Activated B cell treated with CpG ODN at 0.5 μM for 24 hours (primary cell): ENCODE results near the gene TSPAN11. TPM values are rescaled to one million over a fixed set of nuclear protein-coding genes. Genes with fewer than 3 reads are reported as not detected.

Source experiments
- ATAC-seq: fragments of 200-7000 bp; cut with Tn5 transposase; one replicate; pipeline ENCODE4 v1.10.0; 2021; ENCODE audit warnings: low read depth, mild to moderate bottlenecking, moderate library complexity
- CTCF ChIA-PET: fragments of 350-600 bp; sonication (Branson Sonifier 250); formaldehyde crosslinking; loops from one replicate; lab custom pipeline; 2021; ENCODE audit warnings: antibody characterized with exemption; lab: Charles Lee
- POLR2A ChIA-PET: fragments of 350-600 bp; sonication (Branson Sonifier 250); formaldehyde crosslinking; loops from one replicate; lab custom pipeline; 2021; ENCODE audit warnings: antibody characterized with exemption; lab: Charles Lee
- DNase-seq: peaks from one replicate; pipeline ENCODE4 v3.0.0; 2022
- H3K27ac Mint-ChIP-seq: one replicate; pipeline ENCODE4 v1.8.0; 2020; ENCODE audit warnings: mixed read lengths
- H3K27me3 Mint-ChIP-seq: one replicate; pipeline ENCODE4 v1.8.0; 2021; ENCODE audit warnings: mixed read lengths
- H3K36me3 Mint-ChIP-seq: one replicate; pipeline ENCODE4 v1.8.0; 2021; ENCODE audit warnings: low read depth, mixed read lengths
- H3K4me1 Mint-ChIP-seq: one replicate; pipeline ENCODE4 v1.8.0; 2021; ENCODE audit warnings: mixed read lengths
- H3K4me3 Mint-ChIP-seq: one replicate; pipeline ENCODE4 v1.8.0; 2020; ENCODE audit warnings: mild to moderate bottlenecking, mixed read lengths
- H3K9me3 Mint-ChIP-seq: one replicate; pipeline ENCODE4 v1.8.0; 2020; ENCODE audit warnings: mixed read lengths
- CTCF ChIP-seq: fragments of 200-600 bp; IDR thresholded peaks from one replicate; pipeline ENCODE4 v1.8.0; 2022; ENCODE audit warnings: antibody characterized with exemption, mild to moderate bottlenecking
- intact Hi-C: fragments of 100-400 bp; cut with micrococcal nuclease; formaldehyde crosslinking; loops from one replicate; pipeline ENCODE4 v1.15.1; 2024
- total RNA-seq: library from RNA; stranded (reverse); gene quantifications from 2 replicates; pipeline ENCODE4 v1.2.3, GENCODE V29; 2022

The TSPAN11 gene
- total RNA-seq, 1 donor from 2014 or later = not detected

GRCh38 chr12:30927222-30927611 is 669 bp downstream of the TSPAN11 start:
- peaks cover 53% of the 10 kb centered on the region for H3K27me3 Mint-ChIP-seq
- ChIA-PET CTCF (no interaction called here), POLR2A (no interaction called here)
- intact Hi-C loops = no loop called here
- no peaks in the 10 kb centered on the region for H3K4me1 Mint-ChIP-seq
- H3K9me3 Mint-ChIP-seq = no peaks in the 10 kb centered on the region
- no peak overlapping the region for H3K4me3 Mint-ChIP-seq
- DNase-seq (no peak), ATAC-seq (no peak)
- H3K36me3 Mint-ChIP-seq = no peaks in the 10 kb centered on the region
- no peak overlapping the region for H3K27ac Mint-ChIP-seq
- no peak for TF ChIP-seq CTCF

GRCh38 chr12:30928356-30929244 is 2.1 kb downstream of the TSPAN11 start:
- no peak for TF ChIP-seq CTCF
- intact Hi-C loops = no loop called here
- Mint-ChIP-seq H3K4me3 (no peak overlapping the region), H3K27me3 (peaks cover 53% of the 10 kb centered on the region), H3K9me3 (no peaks in the 10 kb centered on the region), H3K4me1 (no peaks in the 10 kb centered on the region), H3K36me3 (no peaks in the 10 kb centered on the region), H3K27ac (no peak overlapping the region)
- ATAC-seq (no peak), DNase-seq (no peak)
- CTCF ChIA-PET = no interaction called here
- POLR2A ChIA-PET = no interaction called here

- Mint-ChIP-seq H3K27ac (no peak overlapping the region), H3K4me1 (no peaks in the 10 kb centered on the region), H3K27me3 (peaks cover 46% of the 10 kb centered on the region), H3K36me3 (no peaks in the 10 kb centered on the region), H3K4me3 (no peak overlapping the region), H3K9me3 (no peaks in the 10 kb centered on the region)
- CTCF ChIA-PET = no interaction called here
- intact Hi-C loops = no loop called here
- POLR2A ChIA-PET = no interaction called here
- TF ChIP-seq CTCF = no peak
- ATAC-seq = no peak
- DNase-seq = no peak
These were observed 3.7 kb downstream of the TSPAN11 start for GRCh38 chr12:30930238-30930637.

- POLR2A ChIA-PET = no interaction called here
- TF ChIP-seq CTCF = no peak
- Mint-ChIP-seq H3K4me3 (no peak overlapping the region), H3K27ac (no peak overlapping the region), H3K9me3 (no peaks in the 10 kb centered on the region), H3K4me1 (no peaks in the 10 kb centered on the region), H3K36me3 (no peaks in the 10 kb centered on the region), H3K27me3 (peaks cover 42% of the 10 kb centered on the region)
- intact Hi-C loops = no loop called here
- DNase-seq (no peak), ATAC-seq (no peak)
- CTCF ChIA-PET = no interaction called here
These were observed 4.1 kb downstream of the TSPAN11 start for GRCh38 chr12:30930641-30931040.

- no peak for TF ChIP-seq CTCF
- H3K27me3 Mint-ChIP-seq = peaks cover 31% of the 10 kb centered on the region
- ChIA-PET CTCF (no interaction called here), POLR2A (no interaction called here)
- no peaks in the 10 kb centered on the region for H3K9me3 Mint-ChIP-seq
- no peaks in the 10 kb centered on the region for H3K36me3 Mint-ChIP-seq
- intact Hi-C loops = no loop called here
- no peak for ATAC-seq
- no peak overlapping the region for H3K27ac Mint-ChIP-seq
- no peaks in the 10 kb centered on the region for H3K4me1 Mint-ChIP-seq
- H3K4me3 Mint-ChIP-seq = no peak overlapping the region
- no peak for DNase-seq
These were observed 6.3 kb downstream of the TSPAN11 start for GRCh38 chr12:30932881-30933280.
